Kidney epithelial cell (primary cell): Measurements from ENCODE around the gene BIRC5. TPM values are rescaled to one million over a fixed set of nuclear protein-coding genes. Genes with fewer than 3 reads are reported as not detected.

Experiments used
- DNase-seq: peaks from one replicate; pipeline ENCODE4 v3.0.0-alpha.2; 2010; ENCODE audit warnings: low read depth
- H3K27me3 ChIP-seq: 2 replicates; pipeline ENCODE4 v1.6.0; 2011; ENCODE audit warnings: low read length; ENCODE audit not compliant: control insufficient read depth, insufficient read depth
- H3K36me3 ChIP-seq: 2 replicates; pipeline ENCODE4 v1.5.1; 2011; ENCODE audit warnings: low read length; ENCODE audit not compliant: control insufficient read depth, insufficient read depth
- H3K4me3 ChIP-seq: 2 replicates; pipeline ENCODE4 v1.5.1; 2011; ENCODE audit warnings: low read depth, mild to moderate bottlenecking, control low read depth, low read length
- CTCF ChIP-seq: IDR thresholded peaks from 2 replicates; pipeline ENCODE4 v1.5.1; 2011; ENCODE audit warnings: mild to moderate bottlenecking, moderate library complexity, low read length, control low read depth, inconsistent platforms; ENCODE audit not compliant: insufficient read depth, poor library complexity, severe bottlenecking
- total RNA-seq: library from RNA; depleted of rRNA; stranded (reverse); fragments of >200 nt; gene quantifications from 2 replicates; pipeline ENCODE4 v1.2.3, GENCODE V29; 2015

BIRC5 gene
- total RNA-seq, 1 donor from 2014 or later: 7.2 TPM

DNA sequence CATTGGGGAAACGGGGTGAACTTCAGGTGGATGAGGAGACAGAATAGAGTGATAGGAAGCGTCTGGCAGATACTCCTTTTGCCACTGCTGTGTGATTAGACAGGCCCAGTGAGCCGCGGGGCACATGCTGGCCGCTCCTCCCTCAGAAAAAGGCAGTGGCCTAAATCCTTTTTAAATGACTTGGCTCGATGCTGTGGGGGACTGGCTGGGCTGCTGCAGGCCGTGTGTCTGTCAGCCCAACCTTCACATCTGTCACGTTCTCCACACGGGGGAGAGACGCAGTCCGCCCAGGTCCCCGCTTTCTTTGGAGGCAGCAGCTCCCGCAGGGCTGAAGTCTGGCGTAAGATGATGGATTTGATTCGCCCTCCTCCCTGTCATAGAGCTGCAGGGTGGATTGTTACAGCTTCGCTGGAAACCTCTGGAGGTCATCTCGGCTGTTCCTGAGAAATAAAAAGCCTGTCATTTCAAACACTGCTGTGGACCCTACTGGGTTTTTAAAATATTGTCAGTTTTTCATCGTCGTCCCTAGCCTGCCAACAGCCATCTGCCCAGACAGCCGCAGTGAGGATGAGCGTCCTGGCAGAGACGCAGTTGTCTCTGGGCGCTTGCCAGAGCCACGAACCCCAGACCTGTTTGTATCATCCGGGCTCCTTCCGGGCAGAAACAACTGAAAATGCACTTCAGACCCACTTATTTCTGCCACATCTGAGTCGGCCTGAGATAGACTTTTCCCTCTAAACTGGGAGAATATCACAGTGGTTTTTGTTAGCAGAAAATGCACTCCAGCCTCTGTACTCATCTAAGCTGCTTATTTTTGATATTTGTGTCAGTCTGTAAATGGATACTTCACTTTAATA, 10.4 kb downstream of the BIRC5 start:
- no peaks in the 10 kb centered on the region for H3K27me3 ChIP-seq
- no peak overlapping the region for H3K4me3 ChIP-seq
- DNase-seq: no peak
- no peaks in the 10 kb centered on the region for H3K36me3 ChIP-seq
- no peak for TF ChIP-seq CTCF

GRCh38 chr17:78225088-78225865, 11.2 kb downstream of the BIRC5 start:
- no peak for TF ChIP-seq CTCF
- Histone ChIP-seq H3K27me3 (peaks cover 1% of the 10 kb centered on the region), H3K4me3 (no peak overlapping the region), H3K36me3 (no peaks in the 10 kb centered on the region)
- DNase-seq: no peak

DNA sequence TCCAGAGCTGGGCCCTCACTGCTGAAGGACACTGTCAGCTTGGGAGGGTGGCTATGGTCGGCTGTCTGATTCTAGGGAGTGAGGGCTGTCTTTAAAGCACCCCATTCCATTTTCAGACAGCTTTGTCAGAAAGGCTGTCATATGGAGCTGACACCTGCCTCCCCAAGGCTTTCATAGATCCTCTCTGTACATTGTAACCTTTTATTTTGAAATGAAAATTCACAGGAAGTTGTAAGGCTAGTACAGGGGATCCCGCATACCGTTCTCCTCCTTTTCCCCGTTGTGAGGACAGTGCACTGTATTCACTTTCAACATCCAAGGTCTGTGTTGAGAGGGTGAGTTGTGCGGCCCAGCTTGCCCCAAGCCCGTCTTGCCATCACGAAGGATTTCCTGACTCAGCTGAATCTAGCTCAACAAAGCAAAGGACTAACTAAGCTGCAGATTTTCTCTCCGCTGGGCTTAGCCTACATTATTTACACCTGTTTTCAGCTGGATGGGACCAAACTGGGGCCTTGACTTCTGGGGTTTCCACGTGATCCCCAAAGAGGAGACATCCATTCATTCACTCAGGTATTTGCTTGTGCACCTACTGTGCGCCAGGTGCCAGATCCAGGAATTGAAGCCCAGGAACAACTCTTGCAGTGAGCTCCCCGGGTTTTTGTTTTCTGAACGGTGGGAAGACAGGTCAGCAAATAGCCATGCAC, 12.2 kb downstream of the BIRC5 start:
- peaks cover 11% of the 10 kb centered on the region for H3K27me3 ChIP-seq
- no peak overlapping the region for H3K4me3 ChIP-seq
- no peak for TF ChIP-seq CTCF

GRCh38 chr17:78226759-78227454, 12.9 kb downstream of the BIRC5 start:
- Histone ChIP-seq H3K36me3 (no peaks in the 10 kb centered on the region), H3K27me3 (peaks cover 17% of the 10 kb centered on the region), H3K4me3 (no peak overlapping the region)
- DNase-seq: no peak
- TF ChIP-seq CTCF: no peak

More for the DNA sequence above, 12.2 kb downstream of the BIRC5 start:
- no peak for DNase-seq
- no peaks in the 10 kb centered on the region for H3K36me3 ChIP-seq

DNA sequence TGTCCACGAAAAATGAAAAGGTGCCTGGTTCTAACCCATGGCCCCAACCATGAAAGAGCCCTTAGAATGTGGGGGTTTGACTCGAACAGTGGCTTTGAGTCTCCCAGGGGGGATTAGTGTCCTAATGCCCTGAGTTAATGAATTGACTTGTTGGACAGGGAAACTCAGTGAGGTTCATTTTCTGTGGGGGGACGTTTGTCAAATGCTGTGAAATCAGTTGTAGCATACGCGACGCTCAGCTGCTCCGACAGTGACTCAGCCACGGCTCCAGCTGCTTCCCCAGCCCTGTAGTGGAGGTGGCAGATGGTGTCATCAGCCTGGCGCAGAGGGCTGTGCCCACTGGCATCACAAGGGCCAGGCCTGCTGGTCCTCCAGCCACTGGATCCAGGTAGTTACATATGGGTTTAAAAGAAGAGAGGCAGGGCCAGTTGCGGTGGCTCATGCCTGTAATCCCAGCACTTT, 13.4 kb downstream of the BIRC5 start:
- Histone ChIP-seq H3K27me3 (peaks cover 22% of the 10 kb centered on the region), H3K4me3 (no peak overlapping the region), H3K36me3 (no peaks in the 10 kb centered on the region)
- TF ChIP-seq CTCF: no peak
- no peak for DNase-seq
